Upper lobe of right lung (tissue), 1 donor: ENCODE data around the gene CMTR1. TPM values are rescaled to one million over a fixed set of nuclear protein-coding genes. Genes with fewer than 3 reads are reported as not detected.

ENCODE experiments used
- ATAC-seq: fragments of 200-7000 bp; cut with Tn5 transposase; one replicate; pipeline ENCODE4 v1.9.1; 2020; ENCODE audit warnings: mild to moderate bottlenecking, moderate library complexity
- DNase-seq: peaks from one replicate; pipeline ENCODE4 v3.0.0-alpha.2; 2020
- H3K27ac ChIP-seq: fragments of 200-600 bp; one replicate; pipeline ENCODE4 v1.8.0; 2022
- H3K27me3 ChIP-seq: fragments of 200-600 bp; one replicate; pipeline ENCODE4 v1.8.0; 2022; ENCODE audit warnings: mild to moderate bottlenecking
- H3K36me3 ChIP-seq: fragments of 200-600 bp; one replicate; pipeline ENCODE4 v1.8.0; 2022
- H3K4me1 ChIP-seq: fragments of 200-600 bp; one replicate; pipeline ENCODE4 v1.8.0; 2022
- H3K4me3 ChIP-seq: fragments of 200-600 bp; one replicate; pipeline ENCODE4 v1.8.0; 2022; ENCODE audit warnings: mild to moderate bottlenecking
- H3K9me3 ChIP-seq: fragments of 200-600 bp; one replicate; pipeline ENCODE4 v1.8.0; 2022
- intact Hi-C: fragments of 100-400 bp; cut with DNase I; formaldehyde crosslinking; loops from one replicate; pipeline ENCODE4 v1.11.0; 2022
- total RNA-seq: library from RNA; stranded (reverse); fragmentation: NEBNext Ultra II Directional; extraction: Animal tissue kit (Norgen Biotek cat#: 25700); gene quantifications from one replicate; pipeline ENCODE4 v1.2.1, GENCODE V29; 2021
- TF ChIP-seq, protein P1 (sequence below): fragments of 200-600 bp; IDR thresholded peaks from one replicate; pipeline ENCODE4 v1.8.0; 2022; ENCODE audit warnings: antibody characterized with exemption
- donor health status: DM: no; HTN: yes; CAD: no; lungs with severe emphysema.

CMTR1 gene
- total RNA-seq, 1 donor from 2014 or later, result 42.2 TPM

DNA sequence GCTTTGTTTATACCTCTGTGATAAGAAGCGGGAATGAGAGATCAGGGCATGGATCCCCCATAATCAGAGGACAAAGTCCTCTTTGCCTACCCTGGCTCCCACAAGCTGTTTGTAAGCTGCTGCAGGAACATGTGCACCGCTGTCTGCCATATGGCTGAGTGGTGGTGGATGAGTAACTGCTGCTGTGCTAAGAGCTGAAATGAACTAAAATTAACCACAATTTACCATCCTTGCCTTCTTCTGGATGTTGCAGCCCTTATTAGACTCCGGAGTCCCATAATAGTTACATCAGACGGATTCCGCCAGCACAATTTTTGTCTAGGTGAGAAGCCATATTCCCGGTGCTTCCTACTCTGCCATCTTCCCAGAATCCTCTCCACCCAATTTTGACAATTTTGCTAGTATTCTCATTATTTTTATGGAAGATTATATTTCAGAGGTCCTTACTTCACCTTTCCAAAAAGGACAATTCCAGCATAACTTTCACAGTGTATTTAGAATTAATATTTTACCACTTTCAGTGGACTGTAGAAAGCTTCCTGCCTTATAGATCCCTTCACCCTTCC, 6.0 kb upstream of the CMTR1 start:
- ATAC-seq (no peak), DNase-seq (no peak)
- TF ChIP-seq, protein P1, sequence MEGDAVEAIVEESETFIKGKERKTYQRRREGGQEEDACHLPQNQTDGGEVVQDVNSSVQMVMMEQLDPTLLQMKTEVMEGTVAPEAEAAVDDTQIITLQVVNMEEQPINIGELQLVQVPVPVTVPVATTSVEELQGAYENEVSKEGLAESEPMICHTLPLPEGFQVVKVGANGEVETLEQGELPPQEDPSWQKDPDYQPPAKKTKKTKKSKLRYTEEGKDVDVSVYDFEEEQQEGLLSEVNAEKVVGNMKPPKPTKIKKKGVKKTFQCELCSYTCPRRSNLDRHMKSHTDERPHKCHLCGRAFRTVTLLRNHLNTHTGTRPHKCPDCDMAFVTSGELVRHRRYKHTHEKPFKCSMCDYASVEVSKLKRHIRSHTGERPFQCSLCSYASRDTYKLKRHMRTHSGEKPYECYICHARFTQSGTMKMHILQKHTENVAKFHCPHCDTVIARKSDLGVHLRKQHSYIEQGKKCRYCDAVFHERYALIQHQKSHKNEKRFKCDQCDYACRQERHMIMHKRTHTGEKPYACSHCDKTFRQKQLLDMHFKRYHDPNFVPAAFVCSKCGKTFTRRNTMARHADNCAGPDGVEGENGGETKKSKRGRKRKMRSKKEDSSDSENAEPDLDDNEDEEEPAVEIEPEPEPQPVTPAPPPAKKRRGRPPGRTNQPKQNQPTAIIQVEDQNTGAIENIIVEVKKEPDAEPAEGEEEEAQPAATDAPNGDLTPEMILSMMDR, result no peak
- Histone ChIP-seq H3K4me3 (no peak overlapping the region), H3K9me3 (no peaks in the 10 kb centered on the region), H3K27ac (no peak overlapping the region), H3K27me3 (no peaks in the 10 kb centered on the region), H3K36me3 (no peaks in the 10 kb centered on the region), H3K4me1 (no peaks in the 10 kb centered on the region)
- intact Hi-C loops, result no loop called here

DNA sequence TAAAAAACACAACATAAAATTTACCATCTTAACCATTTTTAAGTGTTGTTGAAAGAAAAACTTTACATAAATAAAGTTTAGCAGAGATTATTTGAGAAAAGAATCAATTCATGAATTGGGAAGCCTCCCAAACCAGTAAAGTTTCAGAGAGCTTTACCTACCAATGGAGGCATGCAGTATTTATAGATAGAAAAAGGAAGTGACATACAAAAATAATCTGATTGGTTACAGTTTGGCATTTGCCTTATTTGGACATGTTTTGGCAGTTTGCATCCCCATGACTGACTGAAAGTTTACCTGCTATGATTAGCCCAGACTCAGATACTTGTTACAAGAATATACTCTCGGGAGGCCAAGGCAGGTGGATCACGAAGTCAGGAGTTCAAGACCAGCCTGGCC, 3.7 kb upstream of the CMTR1 start:
- no peak for DNase-seq
- Histone ChIP-seq H3K27ac (no peak overlapping the region), H3K27me3 (no peaks in the 10 kb centered on the region), H3K4me3 (no peak overlapping the region), H3K4me1 (peaks cover 5% of the 10 kb centered on the region), H3K9me3 (no peaks in the 10 kb centered on the region), H3K36me3 (no peaks in the 10 kb centered on the region)
- TF ChIP-seq, protein P1, result no peak
- intact Hi-C loops, result no loop called here
- ATAC-seq, result no peak

DNA sequence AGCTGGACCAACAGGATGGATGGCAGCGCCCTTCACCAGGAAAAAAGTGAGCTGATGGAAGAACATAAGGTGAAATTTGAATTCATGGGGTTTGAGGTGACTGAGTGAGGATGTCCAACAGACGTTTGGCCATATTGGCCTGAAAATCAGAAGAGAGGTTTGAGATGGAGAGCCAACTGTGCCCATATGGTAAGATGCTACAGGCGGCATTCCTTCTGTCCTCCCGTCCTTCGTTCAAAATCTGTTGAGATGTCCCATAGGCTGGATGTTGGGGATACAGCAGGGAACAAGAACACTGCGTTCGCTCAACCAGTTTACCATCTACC, 468 bp upstream of the CMTR1 start:
- peak overlapping the region; percentile 95 for H3K27ac ChIP-seq
- ATAC-seq, result no peak

DNA sequence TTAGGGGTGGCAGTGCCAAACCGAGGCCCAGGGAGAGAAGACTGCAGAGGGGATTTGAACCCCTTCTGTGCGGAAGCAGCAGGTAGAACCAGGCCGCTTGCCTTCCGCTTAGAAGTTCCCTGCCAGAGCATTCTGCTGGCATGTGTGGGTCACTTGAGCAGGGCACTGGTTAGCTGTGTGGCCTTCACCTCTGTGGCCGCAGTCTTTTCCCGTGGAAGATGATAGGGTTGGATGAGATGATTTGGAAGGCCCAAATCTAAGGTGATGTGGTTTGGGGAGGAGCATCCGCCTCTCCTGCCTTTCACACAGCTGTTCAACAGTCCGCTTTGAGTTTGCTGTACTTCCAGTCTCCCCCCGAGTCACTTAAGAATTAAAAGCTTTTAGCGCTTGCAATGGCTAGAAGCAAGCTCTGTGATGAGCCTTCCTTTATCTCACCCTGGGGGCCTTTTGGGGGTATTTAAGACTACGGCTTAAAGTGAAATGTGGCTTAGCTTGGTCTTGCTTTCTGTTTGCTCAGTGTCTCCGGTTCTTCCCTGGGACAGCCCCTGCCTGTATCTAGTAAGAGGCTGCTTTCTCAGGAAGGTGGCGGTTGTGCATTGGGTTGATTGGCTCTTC, 743 bp downstream of the CMTR1 start:
- peak overlapping the region; percentile 95 for H3K27ac ChIP-seq
- intact Hi-C loops, result no loop called here
- H3K36me3 ChIP-seq, result peaks cover 34% of the 10 kb centered on the region
- peaks cover 10% of the 10 kb centered on the region for H3K4me1 ChIP-seq
- TF ChIP-seq, protein P1, result no peak
- no peaks in the 10 kb centered on the region for H3K9me3 ChIP-seq
- no peaks in the 10 kb centered on the region for H3K27me3 ChIP-seq
- ATAC-seq (peak; percentile 46), DNase-seq (no peak)
- peak overlapping the region; percentile 99 for H3K4me3 ChIP-seq

More for the DNA sequence above, 468 bp upstream of the CMTR1 start:
- DNase-seq, result no peak
- intact Hi-C loops, result no loop called here
- peak overlapping the region; percentile 99 for H3K4me3 ChIP-seq
- peaks cover 22% of the 10 kb centered on the region for H3K36me3 ChIP-seq
- H3K27me3 ChIP-seq, result no peaks in the 10 kb centered on the region
- TF ChIP-seq, protein P1, result no peak
- no peaks in the 10 kb centered on the region for H3K9me3 ChIP-seq
- H3K4me1 ChIP-seq, result peaks cover 10% of the 10 kb centered on the region

DNA sequence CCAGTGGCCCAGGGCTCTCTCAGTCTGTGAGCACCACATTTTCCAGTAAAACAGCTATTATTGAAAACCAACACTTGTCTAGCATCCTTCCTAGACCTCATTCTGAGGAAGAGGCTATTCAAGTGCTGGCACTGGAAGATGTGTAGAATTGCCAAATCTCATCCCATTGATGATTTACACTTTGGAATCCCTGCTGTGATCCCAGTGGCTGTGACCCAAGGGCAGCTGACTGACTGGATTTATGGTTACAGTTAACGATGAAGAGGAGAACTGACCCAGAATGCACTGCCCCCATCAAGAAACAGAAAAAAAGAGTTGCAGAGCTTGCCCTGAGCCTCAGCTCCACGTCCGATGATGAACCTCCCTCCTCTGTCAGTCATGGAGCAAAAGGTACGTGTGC, 2.4 kb downstream of the CMTR1 start:
- no peak for DNase-seq
- peaks cover 10% of the 10 kb centered on the region for H3K4me1 ChIP-seq
- H3K27ac ChIP-seq, result no peak overlapping the region
- no peaks in the 10 kb centered on the region for H3K27me3 ChIP-seq
- no peak for ATAC-seq
- TF ChIP-seq, protein P1, result no peak
- no peaks in the 10 kb centered on the region for H3K9me3 ChIP-seq
- peaks cover 48% of the 10 kb centered on the region for H3K36me3 ChIP-seq
- intact Hi-C loops, result no loop called here
- H3K4me3 ChIP-seq, result no peak overlapping the region
